Fibroblast of skin of left biceps (primary cell): ENCODE measurements around the gene CADM4.
"Not testable (repeated sequence)": the region's sequence is repeated elsewhere in the genome, so short reads cannot be mapped to it uniquely, and the experiment has no call there.

Source experiments
- DNase-seq, 2 experiments: peaks; one replicate each; pipeline ENCODE4 v3.0.0-alpha.2; 2013; ENCODE audit warnings: low read depth in 2 of 2

Gene CADM4

DNA sequence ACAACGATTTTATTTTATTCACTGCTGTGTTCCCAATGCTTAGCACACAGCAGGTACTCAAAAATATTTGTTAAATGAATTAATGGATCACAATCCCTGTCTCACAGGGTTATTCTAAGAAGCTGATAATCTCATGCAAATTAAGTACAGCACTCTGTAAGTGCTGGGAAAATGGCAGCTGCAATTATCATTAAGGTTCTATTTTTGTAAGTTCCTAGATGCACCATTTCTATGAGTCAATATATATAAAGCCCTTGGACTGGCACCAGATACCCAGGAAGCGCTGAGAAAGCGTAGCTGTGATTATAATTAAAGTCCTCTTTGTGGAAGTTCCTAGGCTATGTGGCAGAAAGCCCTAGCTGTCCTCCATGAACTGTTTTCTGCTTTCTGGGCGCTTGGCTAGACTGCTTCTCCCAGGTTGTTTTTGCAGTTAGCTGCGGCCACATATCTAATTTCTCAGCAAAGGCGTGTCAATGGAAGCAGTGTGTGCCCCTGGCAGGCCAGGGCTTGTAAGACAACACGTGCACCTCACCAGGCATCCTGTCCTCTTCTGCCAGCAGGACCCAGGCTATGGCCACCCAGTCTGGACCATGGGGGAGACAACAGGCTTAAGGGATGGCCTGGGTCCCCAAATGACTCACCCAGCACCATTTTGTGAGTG, 33.0 kb downstream of the CADM4 start:
- no peak for DNase-seq

- DNase-seq: no peak
Measured at GRCh38 chr19:43605875-43606568, 33.6 kb downstream of the CADM4 start.

GRCh38 chr19:43600326-43600725, 39.3 kb downstream of the CADM4 start:
- DNase-seq: not testable (repeated sequence)

DNA sequence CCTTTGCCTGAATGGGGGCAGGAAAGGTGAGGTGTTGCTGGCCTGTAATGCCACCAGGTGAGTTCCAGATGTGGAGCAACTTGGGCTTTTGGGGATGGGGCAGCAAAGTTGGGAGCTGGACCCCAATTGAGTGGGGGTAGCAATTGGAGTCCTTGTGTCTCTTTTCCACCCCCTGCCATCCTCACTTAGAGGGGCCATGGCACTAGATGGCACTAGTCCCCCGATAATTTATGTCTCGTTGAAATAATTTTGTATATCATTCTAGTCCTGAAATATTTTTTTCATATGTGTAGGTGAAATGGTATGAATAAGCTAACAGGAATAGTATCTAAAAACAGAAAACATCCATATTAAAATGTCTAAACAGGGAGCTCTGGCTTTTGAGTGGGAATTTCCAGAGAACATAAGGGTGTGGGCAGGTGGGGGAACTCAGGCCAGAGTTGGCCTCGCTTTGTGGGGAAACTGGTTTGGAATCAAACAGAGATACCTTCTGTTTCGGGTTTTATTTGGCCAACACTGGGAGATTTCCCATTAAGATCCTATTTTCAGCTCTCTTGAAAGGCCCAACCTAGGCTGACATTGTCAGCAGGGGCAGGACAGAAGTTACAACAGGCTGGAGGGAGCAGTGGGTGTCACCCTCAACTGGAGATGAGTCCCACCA, 39.9 kb downstream of the CADM4 start:
- DNase-seq: no peak

DNA sequence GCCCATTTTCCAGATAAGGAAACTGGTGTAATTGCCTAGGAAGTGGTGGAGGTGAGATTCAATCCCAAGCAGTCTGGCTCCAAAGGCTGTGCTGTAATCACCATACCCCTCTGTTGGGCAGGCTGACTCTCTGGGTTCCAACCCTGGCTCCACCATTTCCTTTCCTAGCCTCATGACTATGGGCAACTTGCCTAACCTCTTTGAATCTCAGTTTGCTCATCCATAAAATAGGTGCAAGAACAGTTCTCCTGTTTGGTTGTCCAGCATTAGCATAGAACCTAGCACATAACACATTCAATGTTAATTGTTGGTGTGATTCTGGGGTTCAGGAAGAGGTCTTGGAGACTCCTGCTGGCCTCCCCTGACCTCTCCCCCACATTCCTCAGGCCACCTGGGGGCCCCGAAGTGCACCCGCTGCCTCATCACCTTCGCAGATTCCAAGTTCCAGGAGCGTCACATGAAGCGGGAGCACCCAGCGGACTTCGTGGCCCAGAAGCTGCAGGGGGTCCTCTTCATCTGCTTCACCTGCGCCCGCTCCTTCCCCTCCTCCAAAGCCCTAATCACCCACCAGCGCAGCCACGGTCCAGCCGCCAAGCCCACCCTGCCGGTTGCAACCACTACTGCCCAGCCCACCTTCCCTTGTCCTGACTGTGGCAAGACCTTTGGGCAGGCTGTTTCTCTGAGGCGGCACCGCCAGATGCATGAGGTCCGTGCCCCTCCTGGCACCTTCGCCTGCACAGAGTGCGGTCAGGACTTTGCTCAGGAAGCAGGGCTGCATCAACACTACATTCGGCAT, 41.0 kb downstream of the CADM4 start:
- no peak for DNase-seq

DNA sequence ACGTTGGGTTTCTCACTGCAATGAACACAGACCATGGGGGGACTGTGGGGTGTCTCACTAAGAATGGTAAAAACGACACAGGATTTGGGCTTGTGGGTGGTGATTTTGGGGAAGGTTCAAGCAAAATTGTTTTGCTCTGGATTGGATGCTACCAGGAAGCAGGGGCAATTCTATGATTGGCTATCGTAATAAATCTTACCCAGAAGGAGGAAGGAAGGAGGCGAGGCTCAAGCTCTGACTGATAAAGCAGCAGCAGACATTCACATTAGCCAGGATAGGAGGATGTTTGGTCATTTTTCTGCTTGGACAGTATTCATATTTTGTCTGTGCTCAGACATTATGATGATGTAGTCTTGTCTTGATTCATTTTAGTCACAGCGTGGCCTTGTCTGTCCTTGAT, 41.8 kb downstream of the CADM4 start:
- no peak for DNase-seq

DNA sequence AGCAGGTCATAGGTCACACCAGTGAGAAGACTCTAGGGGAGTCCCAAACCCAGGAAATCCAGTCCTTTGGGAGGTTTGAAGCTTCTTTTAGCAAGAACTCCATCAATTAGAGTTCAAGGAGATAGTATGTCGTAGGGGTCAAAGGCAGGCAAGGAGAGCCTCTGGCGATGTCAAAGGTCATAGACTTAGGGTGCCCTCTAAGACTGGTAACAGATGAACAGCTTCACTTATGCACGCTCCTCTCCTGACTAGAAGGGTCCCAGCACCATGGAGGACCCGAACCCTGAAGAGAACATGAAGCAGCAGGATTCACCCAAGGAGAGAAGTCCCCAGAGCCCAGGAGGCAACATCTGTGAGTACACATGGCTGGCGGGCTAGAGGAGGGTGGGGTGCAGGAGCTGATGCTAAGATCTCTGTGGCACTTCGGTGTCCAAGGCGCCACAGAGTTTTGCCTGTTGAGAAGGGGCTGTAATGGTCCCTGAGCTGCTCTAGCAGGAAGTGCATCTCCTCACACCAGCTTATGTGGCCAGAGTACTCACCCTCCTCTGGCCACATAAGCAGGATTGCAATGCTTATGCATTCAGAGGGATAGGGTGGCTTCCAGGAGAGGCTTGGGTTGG, 42.7 kb downstream of the CADM4 start:
- DNase-seq: no peak

GRCh38 chr19:43595999-43596841, 43.4 kb downstream of the CADM4 start, which contains the start of the genes IRGQ and ZNF576:
IRGQ (minus strand) TSS chr19:43596134; CDS start chr19:43595338, 796 bp downstream.
ZNF576 (plus strand) TSS chr19:43596595; CDS start chr19:43597109, 514 bp downstream.
- DNase-seq: peak; percentile 97 to 98

DNA sequence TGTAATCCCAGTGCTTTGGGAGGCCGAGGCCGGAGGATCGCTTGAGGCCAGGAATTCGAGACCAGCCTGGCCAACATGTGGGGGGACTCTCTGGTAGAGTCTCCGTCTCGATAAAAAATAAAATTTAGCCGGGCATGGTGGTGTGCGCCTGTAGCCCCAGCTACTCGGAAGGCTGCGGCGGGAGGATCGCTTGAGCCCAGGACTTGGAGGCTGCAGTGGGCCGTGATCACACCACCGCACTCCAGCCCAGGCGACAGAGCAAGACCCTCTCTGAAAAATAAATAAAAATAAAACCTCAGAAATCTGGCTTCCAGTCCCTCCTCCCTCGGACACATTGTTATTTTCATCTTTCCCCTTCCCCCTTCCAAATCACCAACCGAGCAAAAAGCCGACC, 44.0 kb downstream of the CADM4 start:
- DNase-seq: no peak

GRCh38 chr19:43594710-43595604, 44.7 kb downstream of the CADM4 start:
- no peak for DNase-seq

DNA sequence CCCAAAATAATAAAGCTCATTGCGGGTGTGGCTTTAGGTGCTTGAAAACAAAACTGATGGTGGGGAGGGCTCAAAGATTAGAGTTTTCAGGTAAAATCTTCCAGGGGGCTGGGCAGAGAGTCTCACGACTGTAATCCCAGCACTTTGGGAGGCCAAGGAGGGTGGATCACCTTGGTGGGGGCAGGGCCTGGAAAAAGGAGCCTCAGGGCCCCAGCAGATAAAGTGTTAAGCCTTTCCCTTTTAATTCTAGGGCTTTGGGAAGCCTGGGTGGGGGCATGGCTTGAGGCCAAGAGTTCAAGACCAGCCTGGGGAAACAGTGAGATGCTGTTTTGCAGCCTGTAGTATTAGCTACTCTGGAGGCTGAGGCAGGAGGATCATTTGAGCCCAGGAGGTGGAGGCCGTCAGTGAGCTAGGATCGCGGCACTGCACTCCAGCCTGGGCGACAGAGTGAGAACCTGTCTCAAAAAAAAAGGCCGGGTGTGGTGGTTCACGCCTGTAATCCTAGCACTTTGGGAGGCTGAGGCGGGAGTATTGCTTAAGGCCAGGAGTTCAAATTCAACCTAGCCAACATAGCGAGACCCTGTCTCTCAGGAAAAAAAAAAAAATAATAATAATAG, 45.5 kb downstream of the CADM4 start:
- DNase-seq: no peak

- DNase-seq: no peak
Measured at GRCh38 chr19:43592800-43593350, 46.8 kb downstream of the CADM4 start.

GRCh38 chr19:43591904-43592772, 47.5 kb downstream of the CADM4 start:
- DNase-seq: no peak

DNA sequence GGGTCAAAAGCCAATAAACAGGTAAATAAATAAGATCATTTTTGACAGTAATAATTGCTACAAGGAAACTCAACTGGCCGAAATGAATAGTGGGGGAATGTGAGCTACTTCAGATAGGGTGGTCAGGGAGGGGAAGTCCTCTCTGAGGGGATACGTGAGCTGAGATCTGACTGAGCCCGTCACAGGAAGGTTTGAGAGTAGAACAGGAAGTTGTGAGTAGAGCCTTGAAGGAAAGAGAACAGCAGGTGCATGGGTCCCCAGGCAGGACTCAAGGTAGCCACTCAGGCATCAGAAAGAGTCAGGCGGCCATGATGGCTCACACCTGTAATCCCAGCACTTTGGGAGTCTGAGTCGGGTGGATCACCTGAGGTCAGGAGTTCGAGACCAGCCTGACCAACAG, 50.0 kb downstream of the CADM4 start:
- no peak for DNase-seq

DNA sequence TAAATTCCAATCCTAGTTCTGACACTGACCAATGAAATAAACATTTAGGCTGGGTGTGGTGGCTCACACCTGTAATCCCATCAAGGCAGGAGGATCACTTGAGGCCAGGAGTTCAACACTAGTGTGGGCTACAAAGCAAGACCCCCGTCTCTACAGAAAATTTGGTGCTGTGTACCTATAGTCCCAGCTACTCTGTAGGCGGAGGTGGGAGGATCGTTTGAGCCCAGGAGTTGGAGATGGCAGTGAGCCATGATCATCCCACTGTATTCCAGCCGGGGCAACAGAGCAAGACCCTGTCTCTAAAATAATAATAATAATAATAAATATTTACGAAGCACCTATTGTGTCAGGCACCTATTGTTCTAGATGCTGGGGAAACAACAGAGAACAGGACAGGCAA, 50.4 kb downstream of the CADM4 start:
- no peak for DNase-seq

GRCh38 chr19:43587029-43587428, 52.6 kb downstream of the CADM4 start:
- not testable (repeated sequence) for DNase-seq

DNA sequence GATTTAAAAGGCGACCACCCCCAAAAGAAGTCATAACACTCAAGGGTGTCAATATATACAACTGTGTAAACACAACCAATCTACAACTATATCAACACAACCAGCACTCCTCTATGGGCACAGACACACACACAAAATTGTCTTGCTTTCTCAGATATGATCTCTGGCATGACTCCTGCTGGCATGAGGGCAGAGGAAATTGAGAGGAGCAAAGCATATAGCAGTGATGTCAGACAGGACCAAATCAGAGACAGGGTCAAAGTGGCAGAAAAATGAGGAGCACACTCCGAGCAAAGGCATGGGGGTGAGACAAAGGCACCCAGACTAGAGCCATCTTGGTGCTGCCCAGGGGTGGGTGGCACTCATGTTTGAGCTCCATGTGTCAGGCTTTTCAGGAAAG, 53.3 kb downstream of the CADM4 start:
- no peak for DNase-seq

DNA sequence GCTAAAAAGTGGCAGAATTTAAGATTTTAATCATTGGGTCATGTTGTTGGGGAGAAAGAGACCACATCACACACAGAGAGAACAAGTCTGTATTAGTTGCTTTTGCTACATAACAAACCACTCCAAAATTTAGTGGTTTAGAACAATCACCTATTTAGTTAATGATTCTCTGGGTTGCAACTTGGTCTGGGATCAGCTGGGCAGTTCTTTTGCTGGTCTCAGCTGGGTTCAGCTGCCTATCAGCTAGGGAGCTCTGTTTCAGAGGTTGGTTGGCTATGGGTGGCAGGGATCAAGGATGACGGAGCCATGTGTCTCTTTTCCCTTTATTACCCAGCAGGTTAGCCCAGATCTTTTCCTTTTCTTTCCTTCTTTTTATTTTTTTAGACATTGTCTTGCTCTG, 55.2 kb downstream of the CADM4 start:
- no peak for DNase-seq
